ENCODE measurements around the gene DPYSL5. TPM values are rescaled to one million over a fixed set of nuclear protein-coding genes. Genes with fewer than 3 reads are reported as not detected.

Gene DPYSL5
- total RNA-seq, 1 experiment from 2014 or later, result 4.4 TPM

- H3K4me3 ChIP-seq (ENCODE audit: insufficient read depth, low read depth, low read length), result no peak overlapping the region
- H3K27me3 ChIP-seq (ENCODE audit: control insufficient read depth, insufficient read depth, low read length), result no peaks in the 10 kb centered on the region
- no peaks in the 10 kb centered on the region for H3K36me3 ChIP-seq (replicated peaks; ENCODE audit: control insufficient read depth, insufficient read depth, low read length)
- no peak for DNase-seq
These were observed 29.0 kb upstream of the DPYSL5 start for GRCh38 chr2:26818972-26819371.

GRCh38 chr2:26820932-26821331 is 27.0 kb upstream of the DPYSL5 start:
- Histone ChIP-seq H3K4me3 (ENCODE audit: insufficient read depth, low read depth, low read length) (no peak overlapping the region), H3K36me3 (replicated peaks; ENCODE audit: control insufficient read depth, insufficient read depth, low read length) (no peaks in the 10 kb centered on the region), H3K27me3 (ENCODE audit: control insufficient read depth, insufficient read depth, low read length) (no peaks in the 10 kb centered on the region)
- no peak for DNase-seq

- no peak for DNase-seq
- H3K36me3 ChIP-seq (replicated peaks; ENCODE audit: control insufficient read depth, insufficient read depth, low read length), result no peaks in the 10 kb centered on the region
- no peaks in the 10 kb centered on the region for H3K27me3 ChIP-seq (ENCODE audit: control insufficient read depth, insufficient read depth, low read length)
- H3K4me3 ChIP-seq (ENCODE audit: insufficient read depth, low read depth, low read length), result no peak overlapping the region
These were observed 25.1 kb upstream of the DPYSL5 start for GRCh38 chr2:26822877-26823276.

GRCh38 chr2:26838121-26838906 is 9.6 kb upstream of the DPYSL5 start:
- Histone ChIP-seq H3K4me3 (ENCODE audit: insufficient read depth, low read depth, low read length) (no peak overlapping the region), H3K36me3 (replicated peaks; ENCODE audit: control insufficient read depth, insufficient read depth, low read length) (no peaks in the 10 kb centered on the region), H3K27me3 (ENCODE audit: control insufficient read depth, insufficient read depth, low read length) (no peaks in the 10 kb centered on the region; the same call in 1 of the 2 replicates)
- DNase-seq, result no peak

- no peak overlapping the region for H3K4me3 ChIP-seq (ENCODE audit: insufficient read depth, low read depth, low read length)
- peaks cover 8% of the 10 kb centered on the region for H3K27me3 ChIP-seq (ENCODE audit: control insufficient read depth, insufficient read depth, low read length)
- no peak for DNase-seq
- no peaks in the 10 kb centered on the region for H3K36me3 ChIP-seq (replicated peaks; ENCODE audit: control insufficient read depth, insufficient read depth, low read length)
These were observed 6.9 kb upstream of the DPYSL5 start for GRCh38 chr2:26840937-26841610.

- no peak for DNase-seq
- no peak overlapping the region for H3K4me3 ChIP-seq (ENCODE audit: insufficient read depth, low read depth, low read length)
- no peaks in the 10 kb centered on the region for H3K36me3 ChIP-seq (replicated peaks; ENCODE audit: control insufficient read depth, insufficient read depth, low read length)
- peaks cover 24% of the 10 kb centered on the region for H3K27me3 ChIP-seq (ENCODE audit: control insufficient read depth, insufficient read depth, low read length)
These were observed 4.9 kb upstream of the DPYSL5 start for GRCh38 chr2:26843041-26843440.

- no peak for DNase-seq
- H3K36me3 ChIP-seq (replicated peaks; ENCODE audit: control insufficient read depth, insufficient read depth, low read length), result no peaks in the 10 kb centered on the region
- peaks cover 44% of the 10 kb centered on the region for H3K27me3 ChIP-seq (ENCODE audit: control insufficient read depth, insufficient read depth, low read length)
- H3K4me3 ChIP-seq (ENCODE audit: insufficient read depth, low read depth, low read length), result no peak overlapping the region
These were observed 2.9 kb upstream of the DPYSL5 start for GRCh38 chr2:26845021-26845420.

- Histone ChIP-seq H3K4me3 (ENCODE audit: insufficient read depth, low read depth, low read length) (peak overlapping the region; percentile 63; the same call in 1 of the 2 replicates), H3K27me3 (ENCODE audit: control insufficient read depth, insufficient read depth, low read length) (peaks cover 60% of the 10 kb centered on the region), H3K36me3 (replicated peaks; ENCODE audit: control insufficient read depth, insufficient read depth, low read length) (no peaks in the 10 kb centered on the region)
- peak; percentile 88 for DNase-seq
These were observed 1.3 kb upstream of the DPYSL5 start for GRCh38 chr2:26846334-26847306.

GRCh38 chr2:26847307-26847654 is 651 bp upstream of the DPYSL5 start:
- no peak for DNase-seq
- peak overlapping the region; percentile 63 for H3K4me3 ChIP-seq (ENCODE audit: insufficient read depth, low read depth, low read length)
- peaks cover 67% of the 10 kb centered on the region for H3K27me3 ChIP-seq (ENCODE audit: control insufficient read depth, insufficient read depth, low read length)
- no peaks in the 10 kb centered on the region for H3K36me3 ChIP-seq (replicated peaks; ENCODE audit: control insufficient read depth, insufficient read depth, low read length)

- Histone ChIP-seq H3K27me3 (ENCODE audit: control insufficient read depth, insufficient read depth, low read length) (peaks cover 76% of the 10 kb centered on the region), H3K4me3 (ENCODE audit: insufficient read depth, low read depth, low read length) (peak overlapping the region; percentile 63), H3K36me3 (replicated peaks; ENCODE audit: control insufficient read depth, insufficient read depth, low read length) (no peaks in the 10 kb centered on the region)
- peak; percentile 83 for DNase-seq
These were observed 564 bp downstream of the DPYSL5 start for GRCh38 chr2:26848336-26849055.

- H3K4me3 ChIP-seq (ENCODE audit: insufficient read depth, low read depth, low read length), result peak overlapping the region; percentile 63
- H3K27me3 ChIP-seq (ENCODE audit: control insufficient read depth, insufficient read depth, low read length), result peaks cover 77% of the 10 kb centered on the region
- peak; percentile 90 for DNase-seq
- H3K36me3 ChIP-seq (replicated peaks; ENCODE audit: control insufficient read depth, insufficient read depth, low read length), result no peaks in the 10 kb centered on the region
These were observed 1.4 kb downstream of the DPYSL5 start for GRCh38 chr2:26849056-26849999.

GRCh38 chr2:26850000-26850431 is 2.1 kb downstream of the DPYSL5 start:
- Histone ChIP-seq H3K4me3 (ENCODE audit: insufficient read depth, low read depth, low read length) (no peak overlapping the region; the same call in 1 of the 2 replicates), H3K36me3 (replicated peaks; ENCODE audit: control insufficient read depth, insufficient read depth, low read length) (no peaks in the 10 kb centered on the region), H3K27me3 (ENCODE audit: control insufficient read depth, insufficient read depth, low read length) (peaks cover 76% of the 10 kb centered on the region)
- peak; percentile 66 for DNase-seq

- Histone ChIP-seq H3K36me3 (replicated peaks; ENCODE audit: control insufficient read depth, insufficient read depth, low read length) (no peaks in the 10 kb centered on the region), H3K27me3 (ENCODE audit: control insufficient read depth, insufficient read depth, low read length) (peaks cover 73% of the 10 kb centered on the region), H3K4me3 (ENCODE audit: insufficient read depth, low read depth, low read length) (no peak overlapping the region)
- DNase-seq, result no peak
These were observed 2.6 kb downstream of the DPYSL5 start for GRCh38 chr2:26850505-26850904.

All from H7 (cell line).